Type B pancreatic cell (in vitro differentiated cells): Measurements from ENCODE around the gene CEP20. TPM values are rescaled to one million over a fixed set of nuclear protein-coding genes. Genes with fewer than 3 reads are reported as not detected.

Source experiments
- DNase-seq: peaks from one replicate; pipeline ENCODE4 v3.0.0; 2021; ENCODE audit warnings: mixed read lengths; ENCODE audit not compliant: unreplicated experiment; ENCODE audit errors: extremely low spot score
- H3K27ac Mint-ChIP-seq: 2 replicates; pipeline ENCODE4 v1.8.0; 2021; ENCODE audit warnings: mild to moderate bottlenecking, mixed read lengths
- H3K27me3 Mint-ChIP-seq: 2 replicates; pipeline ENCODE4 v1.8.0; 2021; ENCODE audit warnings: mixed read lengths
- H3K36me3 Mint-ChIP-seq: 2 replicates; pipeline ENCODE4 v1.8.0; 2021; ENCODE audit warnings: mixed read lengths
- H3K4me1 Mint-ChIP-seq: one replicate; pipeline ENCODE4 v1.8.0; 2021; ENCODE audit warnings: mixed read lengths; ENCODE audit not compliant: unreplicated experiment
- H3K4me3 Mint-ChIP-seq: 2 replicates; pipeline ENCODE4 v1.8.0; 2021; ENCODE audit warnings: mild to moderate bottlenecking, mixed read lengths
- H3K9me3 Mint-ChIP-seq: 2 replicates; pipeline ENCODE4 v1.8.0; 2021; ENCODE audit warnings: mixed read lengths
- CTCF ChIP-seq: fragments of 200-600 bp; sonication (generic); conservative IDR thresholded peaks from 2 replicates; pipeline ENCODE4 v1.5.0; 2021; ENCODE audit warnings: antibody characterized with exemption, mild to moderate bottlenecking
- total RNA-seq: library from RNA; stranded (reverse); gene quantifications from 2 replicates; pipeline ENCODE4 v1.2.1, GENCODE V29; 2021; ENCODE audit warnings: low replicate concordance

CEP20 gene
- total RNA-seq, 1 donor from 2014 or later = 25.4 TPM

- H3K4me3 Mint-ChIP-seq = no peak overlapping the region
- H3K4me1 Mint-ChIP-seq = no peaks in the 10 kb centered on the region
- H3K27me3 Mint-ChIP-seq = peaks cover 7% of the 10 kb centered on the region
- no peaks in the 10 kb centered on the region for H3K36me3 Mint-ChIP-seq
- TF ChIP-seq CTCF = no peak
- no peak for DNase-seq
- H3K27ac Mint-ChIP-seq = no peak overlapping the region
- peaks cover 5% of the 10 kb centered on the region for H3K9me3 Mint-ChIP-seq
These were observed 27.2 kb upstream of the CEP20 start for GRCh38 chr16:15915555-15916081.

- H3K27ac Mint-ChIP-seq = no peak overlapping the region
- no peak for DNase-seq
- H3K36me3 Mint-ChIP-seq = no peaks in the 10 kb centered on the region
- peaks cover 3% of the 10 kb centered on the region for H3K27me3 Mint-ChIP-seq
- H3K9me3 Mint-ChIP-seq = peaks cover 5% of the 10 kb centered on the region
- no peaks in the 10 kb centered on the region for H3K4me1 Mint-ChIP-seq
- TF ChIP-seq CTCF = no peak
- no peak overlapping the region for H3K4me3 Mint-ChIP-seq
These were observed 24.8 kb upstream of the CEP20 start for GRCh38 chr16:15913046-15913698.

GRCh38 chr16:15911198-15911597, 22.8 kb upstream of the CEP20 start:
- Mint-ChIP-seq H3K4me3 (no peak overlapping the region), H3K9me3 (peaks cover 4% of the 10 kb centered on the region), H3K27ac (no peak overlapping the region), H3K36me3 (no peaks in the 10 kb centered on the region), H3K27me3 (no peaks in the 10 kb centered on the region), H3K4me1 (no peaks in the 10 kb centered on the region)
- TF ChIP-seq CTCF = no peak
- DNase-seq = no peak

DNA sequence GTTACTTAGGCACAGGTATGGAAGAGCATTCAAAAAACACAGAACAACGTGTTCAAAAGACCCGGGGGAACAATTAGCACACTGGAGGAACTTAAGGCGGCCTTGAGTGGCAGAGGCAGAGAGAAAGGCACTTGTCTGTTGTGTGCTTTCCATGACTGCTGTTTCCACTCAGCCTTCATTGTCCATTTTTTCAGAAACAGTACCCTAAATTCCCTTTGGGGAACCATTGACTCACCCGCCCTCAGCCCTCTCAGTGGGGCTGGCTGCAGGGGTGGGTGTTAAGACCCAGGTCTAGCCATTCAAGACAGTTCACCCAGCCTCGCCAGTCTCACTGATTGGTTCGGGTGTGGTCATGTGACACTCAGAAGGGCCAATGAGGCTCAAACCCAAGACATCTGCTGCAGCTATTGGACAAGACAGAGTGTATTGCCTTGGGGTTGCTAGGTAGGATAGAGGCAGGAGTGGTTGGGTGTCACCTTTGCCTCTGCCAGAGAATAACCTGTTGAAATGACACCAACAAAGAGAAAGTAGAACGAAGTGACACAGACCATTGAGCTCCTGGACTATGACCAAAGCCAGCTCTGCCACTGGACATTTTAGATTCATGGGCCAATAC, 19.6 kb upstream of the CEP20 start:
- Mint-ChIP-seq H3K4me3 (no peak overlapping the region), H3K27me3 (no peaks in the 10 kb centered on the region), H3K36me3 (no peaks in the 10 kb centered on the region), H3K27ac (no peak overlapping the region), H3K9me3 (no peaks in the 10 kb centered on the region), H3K4me1 (no peaks in the 10 kb centered on the region)
- no peak for DNase-seq
- no peak for TF ChIP-seq CTCF

DNA sequence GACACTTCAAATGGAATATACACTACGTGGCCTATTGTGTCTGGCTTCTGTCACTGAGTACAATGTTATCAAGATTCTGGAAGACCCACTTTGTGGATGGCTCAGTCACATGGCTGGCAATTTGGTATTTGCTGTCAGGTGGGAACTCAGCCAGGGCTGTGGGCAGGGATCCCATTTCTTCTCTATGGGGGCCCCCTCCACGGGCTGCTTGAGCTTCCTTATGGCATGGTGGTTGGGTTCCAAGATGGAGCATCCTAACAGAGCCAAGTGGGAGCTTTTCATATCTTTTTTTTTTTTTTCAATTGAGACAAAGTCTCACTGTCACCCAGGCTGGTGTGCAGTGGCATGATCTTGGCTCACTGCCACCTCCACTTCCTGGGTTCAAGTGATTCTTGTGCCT, 18.0 kb upstream of the CEP20 start:
- no peak for DNase-seq
- no peaks in the 10 kb centered on the region for H3K27me3 Mint-ChIP-seq
- no peaks in the 10 kb centered on the region for H3K9me3 Mint-ChIP-seq
- no peaks in the 10 kb centered on the region for H3K36me3 Mint-ChIP-seq
- H3K4me1 Mint-ChIP-seq = no peaks in the 10 kb centered on the region
- TF ChIP-seq CTCF = no peak
- no peak overlapping the region for H3K4me3 Mint-ChIP-seq
- H3K27ac Mint-ChIP-seq = no peak overlapping the region
